ENCODE data around the gene F11R.
"Not testable (repeated sequence)": the region's sequence is repeated elsewhere in the genome, so short reads cannot be mapped to it uniquely, and the experiment has no call there.

The F11R gene

DNA sequence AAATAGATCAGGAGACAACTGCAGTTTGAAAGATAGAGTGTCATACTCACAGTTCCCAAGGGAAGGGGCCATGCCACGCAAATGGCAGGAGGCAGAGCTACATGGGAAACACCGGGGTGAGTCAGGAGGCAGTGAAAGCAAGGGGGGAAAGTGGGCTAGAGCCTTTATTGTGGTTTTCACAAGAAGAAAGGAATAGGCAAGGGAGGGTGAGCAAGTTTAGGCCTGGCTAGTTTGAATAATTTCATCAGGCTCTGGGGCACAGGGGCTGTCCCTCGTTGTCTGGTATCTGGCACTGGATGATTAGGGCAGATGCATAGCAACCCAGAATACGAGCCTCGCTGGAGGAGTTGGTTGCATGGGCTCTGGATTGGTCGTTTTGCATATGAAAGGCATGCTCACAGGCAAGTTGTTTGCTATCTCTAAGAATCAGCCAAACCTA, 49.3 kb downstream of the F11R start:
- DNase-seq (ENCODE audit: low spot score): no peak

DNA sequence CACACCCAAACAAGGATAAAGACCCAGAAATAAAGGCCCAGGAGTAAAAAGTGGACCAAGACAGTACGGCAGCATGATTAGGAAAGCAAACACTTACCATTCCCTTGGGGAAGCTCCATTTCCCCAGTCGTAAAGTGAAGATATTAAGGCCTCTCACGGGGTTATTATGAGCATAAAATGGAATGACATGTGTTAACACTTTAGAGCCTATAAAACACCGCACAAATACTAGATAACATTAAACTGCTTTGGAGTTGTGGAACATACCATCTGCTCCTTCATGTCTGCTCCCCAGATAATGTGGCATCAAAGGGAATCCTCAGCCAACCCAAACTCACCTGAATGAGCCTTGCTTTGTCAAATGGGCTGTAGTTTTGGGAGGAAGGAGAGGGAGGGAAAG, 57.4 kb downstream of the F11R start:
- no peak for DNase-seq (ENCODE audit: low spot score)

DNA sequence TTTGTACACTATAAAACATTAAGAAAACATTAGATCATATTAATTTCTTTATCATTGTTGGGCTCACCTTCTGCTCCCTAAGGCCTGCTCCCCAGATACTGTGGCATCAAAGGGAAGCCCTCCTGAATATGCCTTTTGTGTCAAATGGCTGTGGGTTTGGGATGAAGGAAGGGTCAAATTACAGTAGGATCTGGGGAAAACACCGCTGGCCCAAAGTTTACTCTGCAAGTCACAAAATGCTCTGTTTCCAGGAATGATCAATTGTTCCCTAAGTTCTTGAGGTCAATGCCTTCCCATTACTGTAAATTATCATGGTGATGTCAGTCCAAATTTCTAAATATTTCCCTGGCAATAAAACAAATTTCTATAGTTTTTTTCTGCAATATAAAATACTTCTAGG, 59.5 kb downstream of the F11R start:
- DNase-seq (ENCODE audit: low spot score): no peak

DNA sequence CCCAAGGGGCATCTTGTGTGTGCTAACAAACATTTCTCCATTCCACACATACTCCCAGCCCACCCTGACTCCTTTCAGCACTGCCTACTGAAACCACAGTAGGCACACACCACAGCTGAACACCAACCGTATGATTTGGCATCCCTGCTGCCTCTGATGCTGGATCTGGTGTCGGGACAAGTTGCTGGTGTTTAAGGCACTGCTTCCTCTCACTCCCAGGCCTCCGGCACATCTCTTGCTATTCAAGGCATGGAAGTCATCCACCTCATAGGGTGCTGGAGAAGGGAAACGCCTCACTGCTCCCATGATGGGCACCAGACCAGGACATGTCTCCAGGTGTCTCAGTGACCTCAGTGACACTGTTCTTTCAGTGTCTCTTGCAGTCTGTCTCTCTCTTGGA, 64.0 kb downstream of the F11R start:
- no peak for DNase-seq (ENCODE audit: low spot score)

DNA sequence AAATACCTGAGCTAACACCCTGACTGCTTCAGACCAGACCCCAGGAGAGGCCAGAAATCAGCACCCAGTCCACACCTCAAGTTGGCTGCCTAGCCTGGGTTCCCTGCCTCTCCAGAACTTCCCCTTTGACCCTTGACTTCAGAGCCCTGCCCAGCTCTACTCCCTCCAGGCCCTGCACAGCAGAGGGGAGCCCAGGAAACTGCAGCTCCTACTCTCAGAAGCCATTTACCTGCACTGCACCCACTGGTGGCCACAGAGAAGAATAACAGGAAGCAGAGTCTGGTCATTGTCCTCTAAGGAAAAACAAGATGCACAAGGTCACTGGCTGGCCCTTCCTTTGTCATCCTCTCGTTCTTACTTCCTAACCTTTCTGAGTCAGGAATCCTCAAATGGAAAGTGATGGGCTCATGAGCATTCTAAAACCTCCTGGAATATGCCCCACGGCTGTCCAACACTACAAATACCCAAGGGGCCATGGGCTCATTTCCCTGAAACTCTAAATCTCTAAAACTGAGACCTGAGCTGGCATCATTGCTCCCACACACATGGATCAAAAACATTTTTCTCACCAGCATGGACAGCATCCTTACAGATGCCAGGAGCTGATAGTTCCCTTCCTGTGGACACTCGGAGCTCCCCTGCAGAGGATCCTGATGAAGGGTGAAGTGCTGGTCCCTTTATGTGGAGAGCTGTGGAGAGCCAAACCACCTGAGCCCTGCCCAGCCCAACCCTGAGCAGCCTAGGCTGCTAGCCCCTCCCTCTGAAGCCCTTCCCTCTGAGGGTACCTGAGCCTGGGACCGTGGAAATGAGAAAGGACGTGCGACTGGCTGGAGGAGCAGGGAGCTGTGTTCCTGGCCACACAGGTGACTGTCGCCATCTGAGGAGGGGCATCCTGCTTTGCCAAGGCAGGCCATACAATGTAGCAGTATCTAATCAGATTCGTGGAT, 66.5 kb downstream of the F11R start, which contains the start of gene ITLN2:
ITLN2 (minus strand) TSS at position 652 of the 947 bp plus-strand sequence; CDS start at position 584, 68 bp downstream.
- DNase-seq (ENCODE audit: low spot score): no peak

DNA sequence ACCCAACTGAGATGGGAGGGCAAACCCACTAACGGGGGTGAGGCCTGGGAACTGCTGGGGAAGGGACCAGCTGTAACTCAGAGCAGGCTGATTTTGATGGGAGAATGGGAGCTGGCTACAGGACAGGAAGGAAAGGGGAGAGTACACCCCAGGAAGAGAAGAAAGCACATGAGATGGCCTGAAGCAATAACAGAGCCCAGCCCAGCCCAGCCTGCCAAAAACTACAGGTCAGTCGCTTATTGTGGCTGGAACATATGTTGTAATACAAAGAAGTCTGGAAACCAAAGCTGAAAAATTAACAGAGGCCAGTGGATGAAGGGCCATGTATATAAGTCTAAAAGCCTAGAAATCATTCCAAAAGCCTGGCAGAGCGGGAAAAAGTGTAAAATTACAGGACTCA, 67.9 kb downstream of the F11R start:
- no peak for DNase-seq (ENCODE audit: low spot score)

DNA sequence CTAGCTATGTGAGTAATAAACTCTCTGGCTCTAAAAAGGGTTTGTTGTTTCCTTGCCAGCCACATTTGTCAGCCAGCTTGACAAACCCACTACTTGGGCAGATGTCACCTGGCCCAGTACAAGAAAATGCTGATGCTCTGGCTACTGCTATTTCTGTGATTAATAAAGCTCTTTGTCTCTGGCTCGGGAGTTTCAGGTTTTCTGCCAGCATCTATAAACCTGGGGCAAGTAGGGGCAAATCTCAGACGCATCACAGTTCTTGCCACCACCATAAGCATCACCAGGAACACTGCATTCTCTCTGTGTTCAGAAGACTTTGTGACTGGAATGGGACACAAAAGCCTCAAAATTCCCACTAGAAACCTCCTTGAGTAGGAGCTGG, 68.8 kb downstream of the F11R start:
- DNase-seq (ENCODE audit: low spot score): no peak

DNA sequence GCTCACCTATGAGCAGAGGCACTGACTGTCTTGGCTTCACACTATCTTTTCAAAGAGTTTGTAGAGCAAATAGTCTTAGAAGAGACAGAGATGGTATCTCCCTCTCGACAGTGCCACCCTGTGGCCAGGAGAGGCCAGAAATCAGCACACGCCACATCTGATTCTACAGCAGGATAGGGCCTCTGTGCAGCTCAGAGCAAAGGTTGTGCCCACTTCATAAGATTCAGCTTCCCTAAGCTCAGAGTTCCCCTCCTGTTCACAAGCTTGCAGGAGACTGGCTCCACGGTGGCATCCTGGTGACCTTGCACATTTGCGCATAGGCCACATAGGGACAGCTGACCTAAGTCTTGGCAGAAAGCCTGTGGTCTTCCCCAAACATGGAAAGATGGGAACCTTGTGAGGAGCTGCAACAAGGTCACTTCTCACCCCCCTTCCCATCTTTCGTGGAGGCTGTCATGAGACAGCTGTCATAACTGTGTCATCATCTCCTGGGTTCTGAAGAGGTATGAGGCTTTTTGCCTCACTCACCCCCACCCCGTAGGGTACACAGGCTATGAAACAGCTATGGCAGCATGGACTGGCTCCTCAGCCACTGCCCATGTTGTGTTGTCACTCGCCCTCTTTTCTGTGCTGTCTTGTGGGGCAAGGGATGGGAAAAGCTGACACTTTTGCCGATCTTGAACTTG, 69.4 kb downstream of the F11R start:
- DNase-seq (ENCODE audit: low spot score): peak; percentile 33

DNA sequence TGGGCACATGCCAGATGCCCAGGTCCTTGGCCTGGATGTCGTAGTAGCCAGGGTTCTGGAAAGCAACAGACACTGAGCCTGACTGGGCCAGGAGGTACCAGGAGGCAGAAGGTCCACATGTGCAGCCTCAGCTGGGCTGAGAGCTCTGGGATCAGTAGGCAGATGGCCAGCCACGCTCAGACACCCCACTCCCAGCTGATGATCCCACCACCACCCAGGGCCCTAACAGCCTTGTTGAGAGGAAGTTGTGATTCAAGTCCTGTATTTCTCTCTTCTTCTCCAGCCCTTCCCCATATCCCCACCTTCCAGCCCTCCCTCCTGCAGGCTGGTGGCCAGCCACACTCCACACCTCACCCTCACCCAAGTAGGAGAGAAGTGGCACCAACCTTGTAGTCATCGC, 70.3 kb downstream of the F11R start:
- no peak for DNase-seq (ENCODE audit: low spot score)

DNA sequence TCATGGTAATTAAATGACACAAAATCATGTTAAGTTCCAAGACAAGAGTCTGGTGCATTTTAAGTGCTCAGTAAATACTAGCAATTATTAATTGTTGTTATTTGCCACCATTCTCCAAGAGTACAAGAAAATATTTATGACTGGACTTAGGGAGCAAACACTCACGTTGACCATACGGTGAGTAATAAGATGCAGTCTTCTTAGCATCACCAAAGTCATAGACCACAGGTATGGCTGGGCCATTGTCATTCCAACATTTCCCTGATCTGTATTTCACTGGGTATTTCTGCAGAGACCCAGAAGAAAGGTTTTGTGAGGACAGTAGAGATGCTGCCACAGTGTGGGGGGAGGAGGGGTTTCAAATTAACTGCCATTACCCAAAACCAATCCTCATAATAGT, 71.1 kb downstream of the F11R start:
- no peak for DNase-seq (ENCODE audit: low spot score)

DNA sequence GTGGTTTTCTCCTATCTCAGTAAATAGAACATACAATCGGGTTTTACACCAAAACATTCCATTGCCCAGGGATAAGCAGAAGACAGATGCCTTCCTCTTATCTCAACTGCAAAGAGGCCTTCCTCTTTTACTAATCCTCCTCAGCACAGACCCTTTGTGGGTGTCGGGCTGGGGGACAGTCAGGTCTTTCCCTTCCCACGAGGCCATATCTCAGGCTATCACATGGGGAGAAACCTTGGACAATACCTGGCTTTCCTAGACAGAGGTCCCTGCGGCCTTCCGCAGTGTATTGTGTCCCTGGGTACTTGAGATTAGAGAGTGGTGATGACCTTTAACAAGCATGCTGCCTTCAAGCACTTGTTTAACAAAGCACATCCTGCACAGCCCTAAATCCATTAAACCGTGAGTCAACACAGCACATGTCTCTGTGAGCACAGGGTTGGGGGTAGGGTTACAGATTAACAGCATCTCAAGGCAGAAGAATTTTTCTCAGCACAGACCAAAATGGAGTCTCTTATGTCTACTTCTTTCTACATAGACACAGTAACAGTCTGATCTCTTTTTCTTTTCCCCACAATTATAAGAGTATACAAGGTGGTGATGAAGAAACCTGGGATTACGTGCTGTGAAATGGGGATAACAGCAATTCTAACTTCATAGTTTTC, 71.6 kb downstream of the F11R start:
- DNase-seq (ENCODE audit: low spot score): not testable (repeated sequence)

DNA sequence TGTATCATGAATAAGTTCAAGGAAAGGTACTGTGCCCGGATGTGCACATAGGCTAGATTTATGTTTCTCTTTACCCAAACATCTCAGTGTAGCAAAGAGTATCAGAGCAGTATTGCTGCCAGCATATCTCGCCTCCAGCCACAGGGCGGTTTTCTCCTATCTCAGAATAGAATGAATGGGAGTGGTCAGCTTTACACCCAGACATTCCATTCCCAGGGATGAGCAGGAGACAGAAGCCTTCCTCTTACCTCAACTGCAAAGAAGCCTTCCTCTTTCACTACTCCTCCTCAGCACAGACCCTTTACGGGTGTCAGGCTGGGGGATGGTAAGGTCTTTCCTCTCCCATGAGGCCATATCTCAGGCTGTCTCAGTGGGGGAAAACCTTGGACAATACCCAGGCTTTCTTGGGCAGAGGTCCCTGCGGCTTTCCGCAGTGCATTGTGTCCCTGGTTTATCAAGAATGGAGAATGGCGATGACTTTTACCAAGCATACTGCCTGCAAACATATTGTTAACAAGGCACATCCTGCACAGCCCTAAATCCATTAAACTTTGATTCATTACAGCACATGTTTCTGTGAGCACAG, 73.7 kb downstream of the F11R start:
- DNase-seq (ENCODE audit: low spot score): not testable (repeated sequence)

DNA sequence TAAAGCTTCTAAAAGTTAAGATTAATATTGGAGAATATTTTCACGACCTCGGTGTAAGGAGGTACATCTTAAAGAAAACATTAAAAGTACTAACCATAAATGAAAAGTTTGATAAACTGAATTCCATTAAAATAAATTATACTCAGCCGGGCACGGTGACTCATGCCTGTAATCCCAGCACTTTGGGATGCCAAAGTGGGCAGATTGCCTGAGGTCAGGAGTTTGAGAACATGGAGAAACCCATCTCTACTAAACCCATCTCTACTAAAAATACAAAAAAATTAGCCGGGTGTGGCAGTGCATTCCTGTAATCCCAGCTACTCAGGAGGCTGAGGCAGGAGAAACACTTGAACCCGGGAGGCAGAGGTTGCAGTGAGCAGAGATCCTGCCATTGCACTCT, 75.1 kb downstream of the F11R start:
- not testable (repeated sequence) for DNase-seq (ENCODE audit: low spot score)
